Vagina (tissue), 2 donors: ENCODE measurements around the gene NPIPB2. TPM values are rescaled to one million over a fixed set of nuclear protein-coding genes. Genes with fewer than 3 reads are reported as not detected.
"Not testable (repeated sequence)": the region's sequence is repeated elsewhere in the genome, so short reads cannot be mapped to it uniquely, and the experiment has no call there.

Experiments
- DNase-seq, 2 donors: peaks; one replicate each; pipeline ENCODE4 v3.0.0-alpha.2; 2017; ENCODE audit errors: extremely low spot score in 2 of 2
- H3K27ac ChIP-seq: fragments of 200-600 bp; sonication (generic); one replicate; pipeline ENCODE4 v1.5.1; 2019
- H3K27me3 ChIP-seq: fragments of 200-600 bp; sonication (generic); one replicate; pipeline ENCODE4 v1.5.1; 2019
- H3K36me3 ChIP-seq, 2 donors: fragments of 200-600 bp; sonication (generic); one replicate each; pipeline ENCODE4 v1.5.1; 2017 to 2019
- H3K4me1 ChIP-seq: fragments of 200-600 bp; sonication (generic); one replicate; pipeline ENCODE4 v1.5.1; 2019
- H3K4me3 ChIP-seq, 2 donors: fragments of 200-600 bp; sonication (generic); 1 replicate in 1 of 2; 2 replicates in 1 of 2; pipeline ENCODE4 v1.5.1; 2016 to 2019
- H3K9me3 ChIP-seq: fragments of 200-600 bp; sonication (generic); one replicate; pipeline ENCODE4 v1.5.1; 2019
- CTCF ChIP-seq, 3 experiments: fragments of 450-650 bp in 2 of 3; fragments of 200-600 bp in 1 of 3; sonication (generic) in 1 of 3; IDR thresholded peaks; one replicate each; pipeline ENCODE4 v1.5.1; 2017 to 2019; ENCODE audit warnings: antibody characterized with exemption in 3 of 3, mild to moderate bottlenecking in 2 of 3, moderate library complexity in 2 of 3
- POLR2A ChIP-seq, 2 donors: fragments of 450-650 bp; IDR thresholded peaks; one replicate each; pipeline ENCODE4 v1.6.1; 2017; ENCODE audit warnings: antibody characterized with exemption in 2 of 2, mild to moderate bottlenecking in 2 of 2, moderate library complexity in 2 of 2
- POLR2AphosphoS5 ChIP-seq, 2 donors: sonication (generic); formaldehyde crosslinking; IDR thresholded peaks; one replicate each; pipeline ENCODE4 v1.9.0; 2017; ENCODE audit warnings: antibody characterized with exemption in 2 of 2, mild to moderate bottlenecking in 2 of 2, low read depth in 1 of 2; ENCODE audit not compliant: insufficient read depth in 1 of 2
- intact Hi-C: fragments of 100-400 bp; cut with DNase I; formaldehyde crosslinking; loops from one replicate; pipeline ENCODE4 v1.15.1; 2023
- total RNA-seq: library from RNA; depleted of rRNA; stranded (reverse); fragments of >200 nt; gene quantifications from one replicate; pipeline ENCODE4 v1.2.3, GENCODE V29; 2016

The NPIPB2 gene
- total RNA-seq = 13.5 TPM

GRCh38 chr16:11941945-11942344, at the start of gene NPIPB2:
TSS of gene NPIPB2 (minus strand) at chr16:11942045. CDS start at chr16:11942045, 0 bp downstream.
- DNase-seq, H3K9me3 ChIP-seq, H3K27ac ChIP-seq, H3K4me1 ChIP-seq, H3K36me3 ChIP-seq, intact Hi-C loops, H3K4me3 ChIP-seq, H3K27me3 ChIP-seq: not testable (repeated sequence)

GRCh38 chr16:11990702-11991390, 49.0 kb upstream of the NPIPB2 start:
- intact Hi-C loops = no loop called here
- Histone ChIP-seq H3K4me3 (no peak overlapping the region), H3K27ac (no peak overlapping the region), H3K36me3 (no peaks in the 10 kb centered on the region), H3K4me1 (peaks cover 5% of the 10 kb centered on the region), H3K9me3 (no peaks in the 10 kb centered on the region), H3K27me3 (no peaks in the 10 kb centered on the region)
- DNase-seq = no peak
- no peak for TF ChIP-seq POLR2AphosphoS5 (IDR thresholded peaks at IDR 0.05; ENCODE audit: insufficient read depth in 1 of 2, low read depth in 1 of 2)
- TF ChIP-seq POLR2A (IDR thresholded peaks at IDR 0.05) = no peak
- no peak for TF ChIP-seq CTCF (IDR thresholded peaks at IDR 0.05)

GRCh38 chr16:11988258-11988978, 46.6 kb upstream of the NPIPB2 start:
- no peak overlapping the region for H3K27ac ChIP-seq
- no peaks in the 10 kb centered on the region for H3K36me3 ChIP-seq
- no peak overlapping the region for H3K4me3 ChIP-seq
- H3K27me3 ChIP-seq = no peaks in the 10 kb centered on the region
- intact Hi-C loops = no loop called here
- no peak for DNase-seq
- no peak for TF ChIP-seq CTCF (IDR thresholded peaks at IDR 0.05)
- TF ChIP-seq POLR2AphosphoS5 (IDR thresholded peaks at IDR 0.05; ENCODE audit: insufficient read depth in 1 of 2, low read depth in 1 of 2) = no peak
- TF ChIP-seq POLR2A (IDR thresholded peaks at IDR 0.05) = no peak
- peaks cover 8% of the 10 kb centered on the region for H3K4me1 ChIP-seq
- no peaks in the 10 kb centered on the region for H3K9me3 ChIP-seq

- DNase-seq = no peak
- H3K4me1 ChIP-seq = peaks cover 10% of the 10 kb centered on the region
- no peaks in the 10 kb centered on the region for H3K27me3 ChIP-seq
- TF ChIP-seq CTCF (IDR thresholded peaks at IDR 0.05) = no peak
- TF ChIP-seq POLR2AphosphoS5 (IDR thresholded peaks at IDR 0.05; ENCODE audit: insufficient read depth in 1 of 2, low read depth in 1 of 2) = no peak
- TF ChIP-seq POLR2A (IDR thresholded peaks at IDR 0.05) = no peak
- no peak overlapping the region for H3K27ac ChIP-seq
- intact Hi-C loops = no loop called here
- no peaks in the 10 kb centered on the region for H3K36me3 ChIP-seq
- no peak overlapping the region for H3K4me3 ChIP-seq
- H3K9me3 ChIP-seq = no peaks in the 10 kb centered on the region
These were observed 44.7 kb upstream of the NPIPB2 start for GRCh38 chr16:11986521-11987057.

GRCh38 chr16:11985250-11985649, 43.4 kb upstream of the NPIPB2 start:
- H3K36me3 ChIP-seq = no peaks in the 10 kb centered on the region
- no peak overlapping the region for H3K27ac ChIP-seq
- TF ChIP-seq CTCF (IDR thresholded peaks at IDR 0.05) = no peak
- no peak for TF ChIP-seq POLR2AphosphoS5 (IDR thresholded peaks at IDR 0.05; ENCODE audit: insufficient read depth in 1 of 2, low read depth in 1 of 2)
- no peak for TF ChIP-seq POLR2A (IDR thresholded peaks at IDR 0.05)
- no peak overlapping the region for H3K4me3 ChIP-seq
- DNase-seq = no peak
- intact Hi-C loops = no loop called here
- peaks cover 10% of the 10 kb centered on the region for H3K4me1 ChIP-seq
- no peaks in the 10 kb centered on the region for H3K27me3 ChIP-seq
- H3K9me3 ChIP-seq = no peaks in the 10 kb centered on the region
